Gastrocnemius medialis (tissue), 4 donors: Measurements from ENCODE around the gene GABRD. TPM values are rescaled to one million over a fixed set of nuclear protein-coding genes. Genes with fewer than 3 reads are reported as not detected.

Experiments used
- ATAC-seq, 2 donors: fragments of 150-250 bp; one replicate each; pipeline ENCODE4 v1.9.1; 2016
- DNase-seq, 2 donors: peaks; one replicate each; pipeline ENCODE4 v3.0.0-alpha.2; 2019
- H3K27ac ChIP-seq, 4 donors: fragments of 200-600 bp; sonication (generic); 1 replicate in 1 of 4; 2 replicates in 3 of 4; pipeline ENCODE4 v1.5.1; 2016 to 2018; ENCODE audit warnings: mild to moderate bottlenecking in 2 of 4, moderate library complexity in 1 of 4
- H3K27me3 ChIP-seq, 3 donors: fragments of 200-600 bp; sonication (generic) in 2 of 3; 1 replicate in 1 of 3; 2 replicates in 2 of 3; pipeline versions ENCODE4 v1.5.1 to v1.6.0; 2016 to 2019; ENCODE audit warnings: mild to moderate bottlenecking in 1 of 3, moderate library complexity in 1 of 3
- H3K36me3 ChIP-seq, 2 donors: fragments of 200-600 bp; sonication (generic) in 1 of 2; one replicate each; pipeline ENCODE4 v1.5.1; 2017 to 2018
- H3K4me1 ChIP-seq, 2 donors: fragments of 200-600 bp; sonication (generic) in 1 of 2; one replicate each; pipeline ENCODE4 v1.5.1; 2016 to 2017; ENCODE audit warnings: mild to moderate bottlenecking in 2 of 2
- H3K4me3 ChIP-seq, 4 donors: fragments of 200-600 bp; sonication (generic) in 3 of 4; 1 replicate in 1 of 4; 2 replicates in 3 of 4; pipeline ENCODE4 v1.5.1; 2016 to 2019; ENCODE audit warnings: mild to moderate bottlenecking in 2 of 4
- H3K9me3 ChIP-seq, 3 donors: fragments of 200-600 bp; sonication (generic) in 2 of 3; 1 replicate in 1 of 3; 2 replicates in 2 of 3; pipeline ENCODE4 v1.5.1; 2016 to 2019
- CTCF ChIP-seq, 5 experiments: fragments of 450-650 bp in 3 of 5; fragments of 200-600 bp in 2 of 5; sonication (generic) in 2 of 5; IDR thresholded peaks in 4 of 5; conservative IDR thresholded peaks in 1 of 5; 1 replicate in 4 of 5; 2 replicates in 1 of 5; pipeline ENCODE4 v1.5.1; 2016 to 2019; ENCODE audit warnings: antibody characterized with exemption in 5 of 5, mild to moderate bottlenecking in 3 of 5, moderate library complexity in 3 of 5
- POLR2A ChIP-seq, 2 donors: fragments of 450-650 bp; IDR thresholded peaks; one replicate each; pipeline ENCODE4 v1.6.1; 2017; ENCODE audit warnings: antibody characterized with exemption in 2 of 2, mild to moderate bottlenecking in 2 of 2, moderate library complexity in 2 of 2
- in situ Hi-C, 4 donors: fragments of 200-750 bp; cut with MboI; loops; one replicate each; pipeline versions ENCODE4 v1.15.0 to v1.8.0; 2017; ENCODE audit warnings: low sequenced_read_pairs in 4 of 4
- intact Hi-C: fragments of 100-400 bp; cut with DNase I; formaldehyde crosslinking; loops from one replicate; pipeline ENCODE4 v1.15.1; 2023; ENCODE audit warnings: low total_unique reads
- total RNA-seq, 4 donors: library from RNA; depleted of rRNA; stranded (reverse); fragments of >200 nt; gene quantifications; one replicate each; pipeline versions ENCODE4 v1.1.0 to v1.2.3, GENCODE V29; 2016

Gene GABRD
- total RNA-seq, 4 donors from 2014 or later = 1.9 TPM; not detected in 3

- TF ChIP-seq POLR2A (IDR thresholded peaks at IDR 0.05) = no peak
- no peak for TF ChIP-seq CTCF (IDR thresholded peaks at IDR 0.05 in 4 of 5, conservative IDR thresholded peaks at IDR 0.05 in 1 of 5)
- peaks cover 38 to 51% (median 41%) of the 10 kb centered on the region in 3 donors for H3K27me3 ChIP-seq
- H3K9me3 ChIP-seq = no peaks in the 10 kb centered on the region
- no peaks in the 10 kb centered on the region for H3K4me1 ChIP-seq
- in situ Hi-C loops (no loop called here), intact Hi-C loops (no loop called here)
- ATAC-seq = no peak
- H3K4me3 ChIP-seq = no peak overlapping the region
- DNase-seq = no peak
- no peak overlapping the region for H3K27ac ChIP-seq
- H3K36me3 ChIP-seq = no peaks in the 10 kb centered on the region
These were observed 49.8 kb downstream of the GABRD start for GRCh38 chr1:2068951-2069350.

GRCh38 chr1:2070016-2070415, 50.9 kb downstream of the GABRD start:
- intact Hi-C loops (no loop called here), in situ Hi-C loops (no loop called here)
- Histone ChIP-seq H3K9me3 (no peaks in the 10 kb centered on the region), H3K4me3 (no peak overlapping the region), H3K4me1 (no peaks in the 10 kb centered on the region), H3K36me3 (no peaks in the 10 kb centered on the region), H3K27me3 (peaks cover 44 to 54% (median 51%) of the 10 kb centered on the region in 3 donors), H3K27ac (no peak overlapping the region)
- TF ChIP-seq POLR2A (IDR thresholded peaks at IDR 0.05) = no peak
- TF ChIP-seq CTCF (IDR thresholded peaks at IDR 0.05 in 4 of 5, conservative IDR thresholded peaks at IDR 0.05 in 1 of 5) = no peak
- ATAC-seq (no peak), DNase-seq (no peak)

- intact Hi-C loops = no loop called here
- H3K36me3 ChIP-seq = no peaks in the 10 kb centered on the region
- no peak for TF ChIP-seq POLR2A (IDR thresholded peaks at IDR 0.05)
- no peak for TF ChIP-seq CTCF (IDR thresholded peaks at IDR 0.05 in 4 of 5, conservative IDR thresholded peaks at IDR 0.05 in 1 of 5)
- ATAC-seq = no peak
- H3K4me1 ChIP-seq = no peaks in the 10 kb centered on the region
- no peaks in the 10 kb centered on the region for H3K9me3 ChIP-seq
- no peak for DNase-seq
- in situ Hi-C loops = no loop called here
- no peak overlapping the region for H3K27ac ChIP-seq
- H3K27me3 ChIP-seq = peaks cover 50 to 60% (median 56%) of the 10 kb centered on the region in 3 donors
- H3K4me3 ChIP-seq = no peak overlapping the region
These were observed 51.8 kb downstream of the GABRD start for GRCh38 chr1:2070800-2071530.

GRCh38 chr1:2072109-2072806, 53.1 kb downstream of the GABRD start:
- intact Hi-C loops = no loop called here

More at GRCh38 chr1:2072109-2072806, 53.1 kb downstream of the GABRD start:
- in situ Hi-C loops = no loop called here
- no peaks in the 10 kb centered on the region for H3K4me1 ChIP-seq
- DNase-seq = no peak
- peaks cover 0 to under 1% (median 0%) of the 10 kb centered on the region in 3 donors for H3K9me3 ChIP-seq
- H3K4me3 ChIP-seq = no peak overlapping the region
- H3K27me3 ChIP-seq = peaks cover 53 to 64% (median 58%) of the 10 kb centered on the region in 3 donors
- H3K36me3 ChIP-seq = no peaks in the 10 kb centered on the region
- no peak for ATAC-seq
- TF ChIP-seq POLR2A (IDR thresholded peaks at IDR 0.05) = no peak
- no peak for TF ChIP-seq CTCF (IDR thresholded peaks at IDR 0.05 in 4 of 5, conservative IDR thresholded peaks at IDR 0.05 in 1 of 5)
- no peak overlapping the region for H3K27ac ChIP-seq
